ENCODE measurements around the gene MYO10.
"Not testable (repeated sequence)": the region's sequence is repeated elsewhere in the genome, so short reads cannot be mapped to it uniquely, and the experiment has no call there.

MYO10 gene

DNA sequence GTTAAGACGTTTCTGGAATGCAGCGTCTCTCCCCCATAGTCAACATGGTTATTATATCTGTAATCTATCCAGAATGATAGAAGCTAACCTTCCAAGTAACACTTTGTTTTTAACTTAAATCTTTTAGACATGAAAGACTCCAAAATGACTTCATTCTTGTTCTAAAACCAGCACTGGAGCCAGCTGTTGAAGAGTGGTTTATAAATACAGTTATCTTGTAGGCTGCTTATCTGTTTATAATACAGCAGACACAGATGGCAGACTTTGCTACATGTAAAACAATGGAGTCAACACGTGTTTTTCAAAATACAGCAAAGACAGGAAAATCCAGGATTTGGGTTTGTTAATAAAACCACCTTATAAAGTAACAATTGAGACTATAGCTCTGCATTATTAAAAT is 270.5 kb downstream of the MYO10 start:
- no peak for DNase-seq

DNA sequence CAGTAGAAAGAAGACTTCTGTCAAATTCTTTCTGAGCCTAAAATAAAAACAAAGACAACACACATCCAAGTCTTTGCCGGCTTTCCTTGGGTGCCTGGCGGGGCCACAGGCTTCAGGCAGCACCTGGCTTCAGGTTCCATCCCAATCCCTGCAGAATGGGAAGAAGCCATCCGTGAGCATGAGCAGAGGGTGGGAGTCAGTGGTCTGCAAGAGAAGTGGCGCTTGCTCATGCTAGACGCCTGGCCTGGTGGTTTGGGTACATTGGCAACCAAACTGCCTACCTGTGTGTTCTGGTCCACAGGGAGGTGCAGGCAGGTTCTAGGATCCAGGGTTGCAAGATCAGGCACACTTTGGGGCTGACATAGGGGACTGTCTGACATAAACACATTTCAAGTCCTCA is 271.7 kb downstream of the MYO10 start:
- DNase-seq: no peak

DNA sequence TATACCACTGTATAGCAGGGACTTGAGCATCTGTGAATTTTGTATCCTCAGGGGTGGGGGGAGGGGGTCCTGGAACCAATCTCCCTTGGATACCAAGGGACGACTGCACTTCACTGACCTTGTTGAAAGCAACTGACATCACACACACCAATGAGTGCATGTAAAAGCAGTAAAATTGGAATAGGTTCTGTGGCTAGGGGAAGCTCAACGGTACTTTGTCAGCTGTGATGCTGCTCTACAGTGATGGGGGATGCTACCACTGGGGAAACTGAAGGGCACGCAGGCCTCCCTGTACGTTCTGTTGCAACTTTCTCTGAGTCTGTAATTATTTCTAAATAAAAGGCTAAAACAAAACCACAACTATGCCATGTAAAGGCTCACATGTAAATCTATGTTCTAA is 272.2 kb downstream of the MYO10 start:
- no peak for DNase-seq

DNA sequence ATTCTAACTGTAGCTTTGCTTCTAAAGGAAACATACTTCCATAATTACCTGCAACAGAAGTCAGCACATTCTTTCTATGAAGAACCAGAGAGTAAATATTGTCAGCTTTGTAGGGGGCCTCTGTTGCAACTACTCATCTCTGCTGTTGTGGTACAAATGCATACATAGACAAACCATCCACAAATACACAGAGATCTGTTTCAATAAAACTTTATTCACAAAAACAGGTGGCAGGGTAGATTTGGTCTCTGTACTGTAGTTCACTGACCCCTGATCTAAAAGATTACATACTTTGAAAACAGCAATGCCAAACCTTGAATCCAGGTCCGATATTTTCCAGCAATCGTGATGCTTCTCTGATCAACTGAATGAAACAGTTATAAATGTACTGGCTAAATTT is 274.4 kb downstream of the MYO10 start:
- DNase-seq: no peak

DNA sequence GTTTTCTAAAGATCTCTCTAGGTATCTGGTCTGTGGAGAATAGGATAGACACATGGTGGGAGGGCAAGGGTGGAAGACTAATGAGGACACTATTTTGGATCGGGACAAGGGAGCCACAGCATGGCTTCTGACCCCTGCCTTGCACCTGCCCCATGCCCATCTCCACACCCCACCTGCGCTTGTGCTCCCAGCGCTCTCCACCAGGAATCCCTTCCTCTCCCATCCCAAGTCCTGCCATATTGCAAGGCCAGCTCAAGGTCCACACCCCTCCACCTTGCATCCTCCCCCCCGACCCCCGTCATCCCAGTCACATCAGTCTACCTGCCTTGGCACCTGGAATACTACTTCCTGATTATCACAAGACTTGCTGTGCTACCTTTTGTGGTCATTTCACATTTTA is 275.1 kb downstream of the MYO10 start:
- no peak for DNase-seq

DNA sequence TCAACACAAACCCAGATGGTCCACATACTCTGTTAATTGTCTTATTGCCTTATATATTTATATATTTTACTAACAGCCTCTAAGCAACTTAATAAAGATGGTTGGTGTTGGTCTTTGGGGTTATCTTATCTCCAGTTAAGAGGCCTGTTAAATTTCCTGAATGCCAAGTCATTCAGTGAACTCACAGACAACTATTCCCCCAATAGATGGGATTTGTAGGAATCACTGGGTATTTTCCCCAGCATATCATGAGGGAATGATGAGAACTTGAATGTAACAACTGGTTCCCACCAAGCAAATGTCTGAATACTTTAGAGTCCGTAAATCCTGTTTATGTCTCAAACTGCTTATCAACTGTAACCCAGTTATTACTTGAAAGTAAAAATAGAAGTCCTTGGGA is 276.6 kb downstream of the MYO10 start:
- DNase-seq: no peak

DNA sequence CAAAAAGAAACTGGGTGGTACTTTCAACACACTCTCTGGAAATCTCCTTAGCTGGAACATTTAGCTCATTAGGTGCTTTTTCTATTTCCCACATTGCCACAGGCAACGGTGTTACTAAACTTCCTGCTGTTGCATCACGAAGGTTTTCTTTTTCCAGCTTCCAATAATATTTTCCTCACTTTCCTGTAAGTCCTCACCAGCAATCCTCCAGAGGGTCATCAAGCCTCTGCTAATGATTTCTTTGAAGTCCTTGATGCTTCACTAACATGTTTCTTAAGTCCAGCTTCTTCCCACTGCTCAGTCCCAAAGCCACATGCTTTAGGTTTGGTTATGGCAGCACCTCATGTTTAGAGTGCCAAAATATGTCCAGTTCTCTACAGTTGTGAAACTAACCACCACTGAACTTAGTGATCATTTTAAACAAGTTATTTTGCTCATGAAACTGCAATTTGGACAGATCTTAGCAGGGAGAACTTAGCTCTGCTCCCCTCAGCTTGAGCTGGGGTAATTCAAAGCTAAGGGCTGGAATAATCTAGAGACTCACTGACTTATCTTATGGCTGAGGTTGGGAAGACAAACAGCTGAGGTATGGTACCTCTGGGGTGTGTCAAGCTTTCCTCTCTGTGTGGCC is 279.4 kb downstream of the MYO10 start:
- no peak for DNase-seq

DNA sequence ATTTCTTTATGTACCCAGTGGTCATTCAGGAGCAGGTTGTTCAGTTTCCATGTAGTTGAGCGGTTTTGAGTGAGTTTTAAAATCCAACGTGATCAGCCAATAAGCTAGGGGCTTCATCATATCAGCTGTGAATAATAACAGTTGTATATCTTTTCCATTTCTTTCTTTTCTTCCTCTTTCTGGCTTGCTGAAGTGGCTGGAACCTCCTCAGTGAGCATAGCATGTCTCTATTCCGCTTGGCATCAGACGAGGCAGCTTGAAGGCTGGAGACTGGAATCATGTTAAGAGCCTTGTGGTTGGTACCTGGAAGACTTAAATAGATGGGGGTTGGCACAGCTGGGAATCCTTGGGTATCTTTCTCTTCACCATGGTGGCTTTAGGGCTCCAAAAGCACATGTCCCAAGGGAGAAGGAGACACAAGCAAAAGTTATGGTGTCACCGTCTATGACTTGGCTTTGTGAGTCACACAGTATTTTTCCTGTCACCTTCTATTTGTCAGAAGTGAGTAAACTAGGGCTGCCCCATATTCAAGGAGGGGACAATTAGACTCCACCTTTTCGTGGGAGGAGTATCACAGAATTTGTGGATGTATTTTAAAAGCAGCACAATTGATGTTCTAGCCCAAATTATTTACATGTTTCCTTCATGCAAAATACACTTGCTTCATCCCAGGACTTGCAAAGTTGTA is 281.3 kb downstream of the MYO10 start:
- peak; percentile 24 for DNase-seq

DNA sequence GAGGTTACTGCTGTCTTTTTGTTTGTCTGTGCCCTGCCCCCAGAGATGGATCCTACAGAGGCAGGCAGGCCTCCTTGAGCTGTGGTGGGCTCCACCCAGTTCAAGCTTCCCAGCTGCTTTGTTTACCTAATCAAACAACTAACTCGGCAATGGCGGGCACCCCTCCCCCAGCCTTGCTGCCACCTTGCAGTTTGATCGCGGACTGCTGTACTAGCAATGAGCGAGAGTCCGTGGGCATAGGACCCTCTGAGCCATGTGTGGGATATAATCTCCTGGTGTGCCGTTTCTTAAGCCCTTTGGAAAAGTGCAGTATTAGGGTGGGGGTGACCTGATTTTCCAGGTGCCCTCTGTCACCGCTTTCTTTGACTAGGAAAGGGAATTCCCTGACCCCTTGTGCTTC is 287.3 kb downstream of the MYO10 start:
- DNase-seq: not testable (repeated sequence)

DNA sequence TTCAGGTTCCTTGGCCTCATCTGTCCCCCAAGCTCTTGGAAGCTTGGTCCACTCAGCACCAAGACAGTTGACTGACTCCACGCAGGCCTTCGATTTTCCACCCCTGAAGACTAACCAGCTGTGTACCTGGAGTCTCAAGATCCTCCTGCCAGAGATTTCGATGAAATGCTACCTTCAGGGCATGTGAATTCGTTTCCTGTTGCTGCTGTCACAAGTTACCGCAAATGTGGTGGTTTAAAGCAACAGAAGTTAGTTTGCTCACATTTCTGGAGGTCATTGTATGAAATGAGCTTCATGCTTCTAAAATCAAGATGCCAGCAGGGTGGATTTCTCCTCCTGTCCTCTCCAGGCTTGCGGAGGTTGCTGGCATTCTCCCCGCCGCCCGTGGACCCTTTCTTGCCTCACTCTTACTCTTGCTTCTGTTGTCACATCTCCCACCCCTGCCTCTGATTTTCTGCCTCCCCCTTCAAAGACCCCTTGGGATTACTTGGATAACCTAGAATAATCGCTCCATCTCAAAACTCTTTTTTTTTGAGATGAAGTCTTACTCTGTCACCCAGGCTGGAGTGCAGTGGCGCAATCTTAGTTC is 291.7 kb downstream of the MYO10 start:
- DNase-seq: no peak

DNA sequence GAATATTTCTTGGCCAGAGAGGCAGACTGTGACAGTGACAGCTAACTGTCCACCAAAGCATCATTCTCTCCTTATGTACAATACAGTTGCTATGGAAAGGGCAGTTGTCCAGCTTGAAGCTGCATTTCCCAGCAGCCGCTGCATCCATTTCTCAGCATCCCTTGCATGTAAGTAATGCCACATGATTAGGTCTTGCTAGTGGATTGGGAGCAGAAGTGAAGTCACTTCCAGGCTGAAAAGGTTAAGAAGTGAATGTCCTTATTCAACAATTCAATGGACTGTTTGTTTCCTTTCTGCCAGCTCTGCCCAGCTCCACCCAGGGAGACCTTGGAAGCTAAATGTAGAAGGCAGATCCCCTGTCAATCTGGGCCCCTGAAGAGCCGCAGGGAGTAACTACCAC is 293.2 kb downstream of the MYO10 start:
- DNase-seq: no peak

DNA sequence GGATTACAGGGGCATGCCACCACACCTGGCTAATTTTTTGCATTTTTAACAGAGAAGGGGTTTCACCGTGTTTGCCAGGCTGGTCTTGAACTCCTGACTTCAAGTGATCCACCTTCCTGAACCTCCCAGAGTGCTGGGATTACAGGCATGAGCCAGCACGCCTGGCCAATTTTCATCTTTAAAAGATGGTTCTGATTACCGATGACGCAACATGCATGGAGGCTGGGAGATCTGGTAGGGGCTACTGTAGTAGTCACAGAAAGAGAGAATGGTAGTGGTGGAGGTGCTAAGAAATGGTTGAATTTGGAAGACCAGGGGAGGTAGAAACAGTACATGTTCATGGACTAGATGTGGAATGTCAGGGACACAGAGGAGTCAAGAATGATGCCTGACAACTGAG is 296.9 kb downstream of the MYO10 start:
- no peak for DNase-seq

DNA sequence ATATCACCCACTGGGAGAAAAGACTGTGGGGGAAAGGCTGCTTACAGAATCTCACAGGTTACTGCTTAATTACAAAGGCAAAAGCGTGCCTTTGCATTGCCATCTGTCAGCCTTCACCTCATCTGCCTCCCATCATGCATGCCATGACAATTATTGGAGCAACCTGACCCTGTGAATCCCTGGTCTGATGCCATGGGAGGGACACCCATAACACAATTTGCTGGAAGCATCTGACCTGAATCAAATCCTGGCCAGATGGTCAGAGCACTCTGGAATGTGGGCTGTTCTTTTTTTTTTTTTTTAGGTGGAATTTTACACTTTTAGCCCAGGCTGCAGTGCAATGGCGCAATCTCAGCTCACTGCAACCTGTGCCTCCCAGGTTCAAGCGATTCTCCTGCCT is 307.7 kb downstream of the MYO10 start:
- no peak for DNase-seq

DNA sequence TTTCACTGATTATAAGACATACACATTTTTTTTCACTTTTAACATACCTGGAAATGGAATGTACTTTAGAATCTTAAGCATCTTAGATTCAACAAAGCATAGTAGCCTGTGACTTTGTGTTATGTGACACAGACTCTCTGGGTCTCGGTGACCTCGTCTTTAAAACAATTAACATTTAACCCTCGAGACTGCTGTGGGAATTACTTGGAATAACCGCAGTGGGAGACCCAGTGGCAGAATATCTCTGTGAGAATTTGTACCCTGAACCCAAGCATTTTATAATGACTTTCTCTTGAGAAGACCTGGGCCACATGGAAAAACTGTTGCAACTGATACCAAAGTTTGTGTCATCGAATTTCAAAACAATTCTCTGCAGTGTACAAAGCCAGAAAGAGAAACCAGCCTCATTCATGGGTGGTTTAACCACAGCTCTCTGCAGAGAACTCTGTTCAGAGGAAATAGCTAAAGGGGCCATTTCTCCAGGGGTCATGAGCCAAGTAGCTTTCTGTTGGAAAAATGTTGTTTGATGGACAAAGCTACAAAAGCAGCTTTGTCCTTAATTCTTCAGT is 309.3 kb downstream of the MYO10 start:
- DNase-seq: peak; percentile 46

DNA sequence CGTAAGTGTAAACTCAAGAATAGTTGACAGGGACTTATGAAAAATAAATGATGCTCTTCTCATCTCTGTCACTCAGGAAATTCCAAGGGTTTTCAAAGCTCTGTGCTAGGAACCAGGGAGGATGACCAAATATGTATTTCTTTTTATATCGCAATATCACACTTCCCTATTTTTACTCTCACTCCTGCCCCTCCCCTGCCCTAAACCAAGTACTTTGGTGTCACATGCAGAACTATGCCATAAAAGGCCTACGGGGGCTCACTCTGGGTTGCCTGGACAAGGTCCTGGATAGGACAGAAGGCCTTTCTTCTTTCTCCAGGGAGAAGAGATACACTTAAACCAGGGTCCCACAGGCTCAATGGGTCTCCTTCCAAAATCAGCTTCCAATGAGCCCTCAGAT is 311.0 kb downstream of the MYO10 start:
- no peak for DNase-seq

DNA sequence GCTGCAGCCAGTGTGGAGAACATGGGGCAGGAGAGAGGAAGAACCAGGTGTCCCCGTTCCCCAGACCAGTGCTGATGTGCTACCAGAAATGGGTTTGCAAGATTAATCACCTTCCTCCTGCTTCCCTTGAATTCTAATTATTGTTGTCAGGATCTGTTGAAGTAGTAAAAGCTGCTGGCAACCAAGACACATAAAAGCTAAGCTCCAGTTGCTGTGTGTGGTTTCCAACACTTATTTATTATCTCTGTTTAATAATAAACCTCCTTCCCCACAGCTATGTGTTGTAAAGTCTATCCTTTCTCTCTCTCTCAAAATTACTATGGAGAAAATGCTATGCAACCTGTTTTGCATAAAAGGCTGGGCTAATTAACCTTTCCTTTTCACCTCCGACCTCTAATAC is 317.0 kb downstream of the MYO10 start:
- no peak for DNase-seq

DNA sequence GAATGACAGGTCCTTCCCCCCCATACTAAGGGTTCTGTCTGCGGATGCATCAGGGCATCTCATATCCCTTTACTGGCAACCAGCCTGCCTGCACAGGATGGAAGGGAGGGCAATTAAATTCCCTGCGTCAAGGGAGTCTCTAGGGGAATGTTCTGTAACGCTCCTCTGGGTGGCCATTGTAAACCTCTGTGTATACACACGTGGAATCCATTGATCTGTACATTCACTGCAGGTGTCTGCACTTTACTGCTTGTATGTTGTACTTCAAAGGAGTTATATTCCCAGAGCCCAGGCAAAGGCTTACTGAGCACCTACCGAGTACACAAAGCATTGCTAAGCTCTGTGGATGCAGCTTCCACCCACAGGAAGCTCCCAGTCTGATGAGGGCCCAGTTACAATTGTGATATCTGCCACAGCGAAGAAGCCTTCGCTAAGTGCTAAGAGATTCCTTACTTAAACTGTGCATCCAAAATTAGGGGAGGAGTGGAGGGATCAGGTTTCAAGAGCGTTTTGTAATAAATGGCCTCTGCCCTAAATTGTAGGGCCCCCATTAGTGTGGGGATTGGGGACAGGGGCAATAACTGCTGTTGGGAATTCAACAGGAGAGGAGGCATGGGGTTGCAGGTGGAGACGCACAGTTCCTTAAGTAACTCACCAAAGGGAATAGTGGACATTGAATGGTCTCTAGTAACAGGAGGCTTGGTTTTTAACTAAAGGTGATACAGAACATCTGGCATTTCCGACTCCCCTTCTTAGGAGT is 317.8 kb downstream of the MYO10 start:
- no peak for DNase-seq

DNA sequence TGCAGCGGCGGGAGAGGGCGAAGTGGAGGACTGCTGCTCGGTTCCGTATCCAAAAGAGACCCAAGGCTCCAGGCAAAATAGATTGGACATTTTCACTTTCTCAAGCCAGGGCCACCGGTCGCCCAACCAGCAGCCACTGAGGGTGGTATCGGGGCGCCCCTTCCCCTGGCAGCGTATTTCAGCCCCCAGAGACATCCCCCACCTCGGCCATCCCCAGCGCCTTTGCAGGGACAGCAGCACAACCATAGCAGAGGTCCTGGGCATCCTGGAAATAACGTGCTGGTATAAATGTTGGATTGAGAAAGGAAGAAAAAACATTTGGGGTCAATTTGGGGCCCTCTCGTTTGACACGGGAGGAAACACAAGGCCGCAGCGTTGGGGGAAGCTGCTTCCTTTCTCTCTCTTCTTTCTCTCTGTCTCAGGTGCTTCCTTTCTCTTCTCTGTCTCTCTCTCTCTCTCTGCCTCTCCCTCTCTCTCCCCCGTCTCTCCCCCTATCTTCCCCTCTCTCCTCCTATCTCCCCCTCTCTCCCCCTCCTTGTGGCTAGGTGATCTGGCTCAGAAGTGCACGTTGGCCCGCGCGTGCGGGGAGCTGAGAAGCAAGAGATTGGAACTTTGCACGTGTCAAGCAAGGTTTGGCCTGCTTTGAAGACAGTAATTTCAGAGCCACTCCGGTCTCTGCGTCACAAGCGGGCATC is 318.7 kb downstream of the MYO10 start:
- DNase-seq: peak; percentile 72

DNA sequence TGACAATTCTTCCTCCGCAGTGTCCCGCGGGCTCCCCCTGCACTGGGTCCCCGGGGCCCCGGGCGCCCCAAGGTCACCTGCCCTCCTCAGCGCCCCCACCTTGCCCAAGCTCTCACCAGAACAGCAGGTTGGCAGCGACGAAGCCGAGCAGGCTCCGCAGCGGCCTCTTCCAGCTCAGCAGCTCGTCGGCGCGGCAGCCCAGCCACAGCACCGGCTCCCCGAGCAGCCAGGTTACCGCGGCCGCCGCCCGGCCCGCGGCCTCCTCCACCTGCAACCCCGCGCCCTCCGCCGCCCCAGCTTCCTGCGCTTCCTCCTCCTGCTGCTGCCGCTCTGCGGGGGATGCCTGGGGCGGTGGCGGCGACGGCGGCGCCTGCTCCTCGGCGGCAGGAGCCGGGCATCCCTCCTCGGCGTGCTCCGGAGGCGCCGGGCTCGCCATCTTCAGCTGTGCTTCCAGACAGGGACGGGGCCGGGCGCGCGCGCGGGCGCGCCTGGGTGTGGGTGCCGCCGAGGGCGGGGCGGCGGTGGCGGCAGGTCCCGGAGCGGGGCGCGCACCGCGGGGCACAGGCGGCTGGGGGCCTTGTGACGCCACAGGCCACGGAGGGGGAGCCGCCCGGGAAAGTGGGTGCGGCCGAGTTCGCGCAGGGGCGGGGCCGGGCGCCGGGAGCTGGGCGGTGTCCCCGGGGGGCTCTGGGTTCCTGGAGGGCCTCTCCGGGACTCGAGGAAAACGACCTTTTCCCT is 319.4 kb downstream of the MYO10 start, which contains the start of gene RETREG1:
TSS of gene RETREG1 (minus strand) at position 462 of the 738 bp plus-strand sequence. CDS start at position 436, 26 bp downstream.
- peak; percentile 85 for DNase-seq

DNA sequence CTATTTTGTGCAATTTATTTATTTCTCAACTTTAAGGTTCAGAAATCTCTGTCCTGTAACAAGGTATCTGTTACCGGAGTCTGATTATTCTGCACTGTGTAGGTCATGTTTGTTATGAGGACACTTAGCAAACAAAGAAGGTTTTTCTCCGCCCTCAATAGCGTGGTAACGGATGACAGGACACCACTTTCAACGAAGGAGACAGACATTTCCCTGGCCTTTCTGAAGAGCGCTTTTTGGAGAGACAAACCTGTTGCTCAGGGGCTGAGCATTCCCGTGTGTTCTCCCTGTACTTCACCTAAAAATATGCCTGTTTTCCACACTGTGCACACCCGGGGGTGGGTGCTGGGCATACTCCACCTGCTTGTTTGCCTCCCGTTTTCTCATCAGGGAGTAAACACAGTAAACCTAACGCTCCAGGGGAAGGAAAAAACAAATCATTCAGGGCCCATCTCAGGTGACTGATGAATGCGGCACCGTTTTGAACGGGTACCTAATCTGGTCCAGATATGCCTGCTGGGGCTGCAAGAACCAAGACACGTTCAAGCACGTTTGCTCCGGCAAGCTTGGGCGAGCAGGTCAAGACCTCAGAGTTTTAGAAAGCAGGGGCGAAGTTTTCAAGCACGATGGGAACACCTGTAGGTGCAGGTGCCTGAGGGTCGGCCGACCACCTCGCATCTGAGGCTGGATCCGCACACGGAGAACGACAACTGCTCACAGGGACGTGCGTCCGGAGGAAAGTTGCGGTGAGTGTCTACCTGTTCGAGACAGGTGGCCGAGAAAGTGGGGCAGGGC is 320.1 kb downstream of the MYO10 start:
- peak; percentile 27 for DNase-seq

DNA sequence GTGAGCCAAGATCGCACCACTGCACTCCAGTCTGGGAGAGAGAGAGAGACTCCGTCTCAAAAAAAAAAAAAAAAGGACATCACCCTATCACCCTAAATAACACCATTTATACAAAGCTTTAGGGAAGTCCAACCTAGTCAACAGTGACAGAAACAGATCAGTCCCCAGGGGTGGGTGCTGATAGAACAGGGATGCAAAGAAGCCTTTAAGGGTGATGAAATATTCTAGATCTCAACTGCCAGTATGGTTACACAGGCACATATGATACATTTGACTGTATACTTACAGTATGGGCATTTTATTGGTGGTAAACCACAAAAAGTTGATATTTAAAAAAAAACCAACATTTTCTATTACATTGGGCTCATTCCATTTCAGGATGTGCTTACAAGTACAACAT is 324.1 kb downstream of the MYO10 start:
- no peak for DNase-seq
